GM12878 (cell line): ENCODE data around the gene SEPTIN1. TPM values are rescaled to one million over a fixed set of nuclear protein-coding genes. Genes with fewer than 3 reads are reported as not detected.

Experiments
- CEBPB ChIP-seq, 2 experiments: fragments of 150-350 bp in 1 of 2; IDR thresholded peaks; 2 replicates each; pipeline ENCODE4 v1.6.1; 2012 to 2014; ENCODE audit warnings: low read depth in 2 of 2, low read length in 2 of 2, borderline replicate concordance in 1 of 2, inconsistent platforms in 1 of 2
- ETV6 ChIP-seq, 2 experiments: fragments of 450-650 bp in 1 of 2; IDR thresholded peaks in 1 of 2; conservative IDR thresholded peaks in 1 of 2; 2 replicates each; pipeline ENCODE4 v1.6.1; 2014; ENCODE audit warnings: antibody characterized with exemption in 1 of 2, borderline replicate concordance in 1 of 2, low read depth in 1 of 2, mild to moderate bottlenecking in 1 of 2, moderate library complexity in 1 of 2
- KDM1A ChIP-seq: fragments of 200-600 bp; sonication (generic); IDR thresholded peaks from 2 replicates; pipeline ENCODE4 v1.6.1; 2016; ENCODE audit warnings: borderline replicate concordance
- LARP7 ChIP-seq: fragments of 450-650 bp; IDR thresholded peaks from 2 replicates; pipeline ENCODE4 v1.6.1; 2017; ENCODE audit warnings: mild to moderate bottlenecking
- RFX5 ChIP-seq: IDR thresholded peaks from 2 replicates; pipeline ENCODE4 v1.6.1; 2011; ENCODE audit warnings: low read depth, low read length, improper control_type of control experiment
- SMAD1 ChIP-seq: fragments of 450-650 bp; IDR thresholded peaks from 2 replicates; pipeline ENCODE4 v1.6.1; 2018; ENCODE audit warnings: mild to moderate bottlenecking, low read depth; ENCODE audit not compliant: partially characterized antibody
- SPI1 ChIP-seq: IDR thresholded peaks from 2 replicates; pipeline ENCODE4 v1.6.1; 2011; ENCODE audit warnings: low read depth, mild to moderate bottlenecking, low read length, moderate library complexity, borderline replicate concordance; ENCODE audit not compliant: insufficient read depth
- SRF ChIP-seq, 2 experiments: IDR thresholded peaks; 2 replicates each; pipeline ENCODE4 v1.6.1; 2011; ENCODE audit warnings: low read depth in 2 of 2, low read length in 2 of 2, mild to moderate bottlenecking in 1 of 2, moderate library complexity in 1 of 2
- TBL1XR1 ChIP-seq: IDR thresholded peaks from 2 replicates; pipeline ENCODE4 v1.6.1; 2012; ENCODE audit warnings: low read depth, low read length, improper control_type of control experiment
- WRNIP1 ChIP-seq: IDR thresholded peaks from 2 replicates; pipeline ENCODE4 v1.6.1; 2011; ENCODE audit warnings: low read depth, low read length, improper control_type of control experiment, borderline replicate concordance
- ZNF274 ChIP-seq: IDR thresholded peaks from one replicate; pipeline ENCODE4 v1.8.0; 2011; ENCODE audit not compliant: insufficient read length, insufficient read depth
- ZNF384 ChIP-seq: IDR thresholded peaks from 2 replicates; pipeline ENCODE4 v1.6.1; 2012; ENCODE audit warnings: low read depth, mild to moderate bottlenecking, low read length, improper control_type of control experiment, borderline replicate concordance
- ZSCAN29 ChIP-seq: fragments of 450-650 bp; IDR thresholded peaks from 2 replicates; pipeline ENCODE4 v1.6.1; 2017; ENCODE audit warnings: mild to moderate bottlenecking, moderate library complexity
- polyA plus RNA-seq, 11 experiments: library from polyadenylated mRNA; depleted of rRNA in 4 of 11; unstranded in 6 of 11; stranded (reverse) in 5 of 11; fragments of >200 nt; fragmentation: Nextera tagmentation in 4 of 11; fragmentation: Illumina TruSeq in 1 of 11; extraction: Ambion mirVana in 4 of 11; extraction: Trizol in 1 of 11; gene quantifications; 1 replicate in 1 of 11; 2 replicates in 10 of 11; pipeline versions ENCODE4 v1.2.1 to v1.2.3, GENCODE V29; 2011 to 2016; ENCODE audit warnings: inconsistent platforms in 2 of 11, missing spikeins in 2 of 11, low read depth in 1 of 11
- total RNA-seq, 4 experiments: library from RNA; depleted of rRNA in 3 of 4; stranded (reverse); fragments of >200 nt in 3 of 4; fragmentation: Illumina TruSeq in 1 of 4; extraction: Trizol in 1 of 4; gene quantifications; 2 replicates each; pipeline versions ENCODE4 v1.2.1 to v1.2.3, GENCODE V29; 2013 to 2021
- TF ChIP-seq, protein P1 (sequence below): fragments of 450-650 bp; IDR thresholded peaks from 2 replicates; pipeline ENCODE4 v1.6.1; 2017; ENCODE audit warnings: mild to moderate bottlenecking, low read depth, inconsistent platforms; ENCODE audit not compliant: poor library complexity, severe bottlenecking
- TF ChIP-seq, protein P2 (sequence below): fragments of 450-650 bp; IDR thresholded peaks from 2 replicates; pipeline ENCODE4 v1.6.1; 2017; ENCODE audit warnings: mild to moderate bottlenecking, moderate library complexity
- TF ChIP-seq, protein P3 (sequence below): fragments of 150-350 bp; IDR thresholded peaks from 2 replicates; pipeline ENCODE4 v1.6.1; 2014; ENCODE audit warnings: mild to moderate bottlenecking, low read depth, low read length

SEPTIN1 gene
- total and polyA plus RNA-seq, 10 of the 15 experiments (the other 5 are each of a cell fraction or from before 2014, with no cell fraction given) = 2.8 to 153 (median 94.1) TPM

GRCh38 chr16:30395155-30395991, 13.0 kb upstream of the SEPTIN1 start, which contains the start of gene ZNF48 (continued):
- TF ChIP-seq CEBPB (IDR thresholded peaks at IDR 0.05; ENCODE audit: borderline replicate concordance in 1 of 2, low read depth in 2 of 2, low read length in 2 of 2) (no peak), ETV6 (conservative IDR thresholded peaks at IDR 0.05 in 1 of 2, IDR thresholded peaks at IDR 0.05 in 1 of 2; ENCODE audit: borderline replicate concordance in 1 of 2, low read depth in 1 of 2) (no peak), ZNF274 (no peak), WRNIP1 (no peak), LARP7 (peak; percentile 94), SRF (IDR thresholded peaks at IDR 0.05; ENCODE audit: low read depth in 2 of 2, low read length in 2 of 2) (peak in 1 of 2 experiments; percentile 28; a peak in 1 of 4 replicates), KDM1A (no peak), SMAD1 (no peak), ZNF384 (no peak), TBL1XR1 (no peak), RFX5 (no peak), SPI1 (peak; percentile 31; the same call in 1 of the 2 replicates), ZSCAN29 (no peak)
- TF ChIP-seq, protein P1, sequence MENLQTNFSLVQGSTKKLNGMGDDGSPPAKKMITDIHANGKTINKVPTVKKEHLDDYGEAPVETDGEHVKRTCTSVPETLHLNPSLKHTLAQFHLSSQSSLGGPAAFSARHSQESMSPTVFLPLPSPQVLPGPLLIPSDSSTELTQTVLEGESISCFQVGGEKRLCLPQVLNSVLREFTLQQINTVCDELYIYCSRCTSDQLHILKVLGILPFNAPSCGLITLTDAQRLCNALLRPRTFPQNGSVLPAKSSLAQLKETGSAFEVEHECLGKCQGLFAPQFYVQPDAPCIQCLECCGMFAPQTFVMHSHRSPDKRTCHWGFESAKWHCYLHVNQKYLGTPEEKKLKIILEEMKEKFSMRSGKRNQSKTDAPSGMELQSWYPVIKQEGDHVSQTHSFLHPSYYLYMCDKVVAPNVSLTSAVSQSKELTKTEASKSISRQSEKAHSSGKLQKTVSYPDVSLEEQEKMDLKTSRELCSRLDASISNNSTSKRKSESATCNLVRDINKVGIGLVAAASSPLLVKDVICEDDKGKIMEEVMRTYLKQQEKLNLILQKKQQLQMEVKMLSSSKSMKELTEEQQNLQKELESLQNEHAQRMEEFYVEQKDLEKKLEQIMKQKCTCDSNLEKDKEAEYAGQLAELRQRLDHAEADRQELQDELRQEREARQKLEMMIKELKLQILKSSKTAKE = no peak
- TF ChIP-seq, protein P2, sequence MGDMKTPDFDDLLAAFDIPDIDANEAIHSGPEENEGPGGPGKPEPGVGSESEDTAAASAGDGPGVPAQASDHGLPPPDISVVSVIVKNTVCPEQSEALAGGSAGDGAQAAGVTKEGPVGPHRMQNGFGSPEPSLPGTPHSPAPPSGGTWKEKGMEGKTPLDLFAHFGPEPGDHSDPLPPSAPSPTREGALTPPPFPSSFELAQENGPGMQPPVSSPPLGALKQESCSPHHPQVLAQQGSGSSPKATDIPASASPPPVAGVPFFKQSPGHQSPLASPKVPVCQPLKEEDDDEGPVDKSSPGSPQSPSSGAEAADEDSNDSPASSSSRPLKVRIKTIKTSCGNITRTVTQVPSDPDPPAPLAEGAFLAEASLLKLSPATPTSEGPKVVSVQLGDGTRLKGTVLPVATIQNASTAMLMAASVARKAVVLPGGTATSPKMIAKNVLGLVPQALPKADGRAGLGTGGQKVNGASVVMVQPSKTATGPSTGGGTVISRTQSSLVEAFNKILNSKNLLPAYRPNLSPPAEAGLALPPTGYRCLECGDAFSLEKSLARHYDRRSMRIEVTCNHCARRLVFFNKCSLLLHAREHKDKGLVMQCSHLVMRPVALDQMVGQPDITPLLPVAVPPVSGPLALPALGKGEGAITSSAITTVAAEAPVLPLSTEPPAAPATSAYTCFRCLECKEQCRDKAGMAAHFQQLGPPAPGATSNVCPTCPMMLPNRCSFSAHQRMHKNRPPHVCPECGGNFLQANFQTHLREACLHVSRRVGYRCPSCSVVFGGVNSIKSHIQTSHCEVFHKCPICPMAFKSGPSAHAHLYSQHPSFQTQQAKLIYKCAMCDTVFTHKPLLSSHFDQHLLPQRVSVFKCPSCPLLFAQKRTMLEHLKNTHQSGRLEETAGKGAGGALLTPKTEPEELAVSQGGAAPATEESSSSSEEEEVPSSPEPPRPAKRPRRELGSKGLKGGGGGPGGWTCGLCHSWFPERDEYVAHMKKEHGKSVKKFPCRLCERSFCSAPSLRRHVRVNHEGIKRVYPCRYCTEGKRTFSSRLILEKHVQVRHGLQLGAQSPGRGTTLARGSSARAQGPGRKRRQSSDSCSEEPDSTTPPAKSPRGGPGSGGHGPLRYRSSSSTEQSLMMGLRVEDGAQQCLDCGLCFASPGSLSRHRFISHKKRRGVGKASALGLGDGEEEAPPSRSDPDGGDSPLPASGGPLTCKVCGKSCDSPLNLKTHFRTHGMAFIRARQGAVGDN = peak; percentile 36
- TF ChIP-seq, protein P3, sequence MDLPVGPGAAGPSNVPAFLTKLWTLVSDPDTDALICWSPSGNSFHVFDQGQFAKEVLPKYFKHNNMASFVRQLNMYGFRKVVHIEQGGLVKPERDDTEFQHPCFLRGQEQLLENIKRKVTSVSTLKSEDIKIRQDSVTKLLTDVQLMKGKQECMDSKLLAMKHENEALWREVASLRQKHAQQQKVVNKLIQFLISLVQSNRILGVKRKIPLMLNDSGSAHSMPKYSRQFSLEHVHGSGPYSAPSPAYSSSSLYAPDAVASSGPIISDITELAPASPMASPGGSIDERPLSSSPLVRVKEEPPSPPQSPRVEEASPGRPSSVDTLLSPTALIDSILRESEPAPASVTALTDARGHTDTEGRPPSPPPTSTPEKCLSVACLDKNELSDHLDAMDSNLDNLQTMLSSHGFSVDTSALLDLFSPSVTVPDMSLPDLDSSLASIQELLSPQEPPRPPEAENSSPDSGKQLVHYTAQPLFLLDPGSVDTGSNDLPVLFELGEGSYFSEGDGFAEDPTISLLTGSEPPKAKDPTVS = no peak
